DOHH2 (cell line): ENCODE results near the gene LRSAM1.

Experiments
- EZH2phosphoT487 ChIP-seq: fragments of 200-600 bp; sonication (generic); IDR thresholded peaks from 2 replicates; pipeline ENCODE4 v1.6.1; 2017; ENCODE audit warnings: borderline replicate concordance, mild to moderate bottlenecking, antibody characterized with exemption, low read length, moderate library complexity, mixed read lengths
- TF ChIP-seq, protein P1 (sequence below): fragments of 200-600 bp; sonication (generic); IDR thresholded peaks from one replicate; pipeline ENCODE4 v1.5.1; 2014; ENCODE audit warnings: antibody characterized with exemption, mild to moderate bottlenecking, low read depth, low read length; ENCODE audit not compliant: poor library complexity, severe bottlenecking

DNA sequence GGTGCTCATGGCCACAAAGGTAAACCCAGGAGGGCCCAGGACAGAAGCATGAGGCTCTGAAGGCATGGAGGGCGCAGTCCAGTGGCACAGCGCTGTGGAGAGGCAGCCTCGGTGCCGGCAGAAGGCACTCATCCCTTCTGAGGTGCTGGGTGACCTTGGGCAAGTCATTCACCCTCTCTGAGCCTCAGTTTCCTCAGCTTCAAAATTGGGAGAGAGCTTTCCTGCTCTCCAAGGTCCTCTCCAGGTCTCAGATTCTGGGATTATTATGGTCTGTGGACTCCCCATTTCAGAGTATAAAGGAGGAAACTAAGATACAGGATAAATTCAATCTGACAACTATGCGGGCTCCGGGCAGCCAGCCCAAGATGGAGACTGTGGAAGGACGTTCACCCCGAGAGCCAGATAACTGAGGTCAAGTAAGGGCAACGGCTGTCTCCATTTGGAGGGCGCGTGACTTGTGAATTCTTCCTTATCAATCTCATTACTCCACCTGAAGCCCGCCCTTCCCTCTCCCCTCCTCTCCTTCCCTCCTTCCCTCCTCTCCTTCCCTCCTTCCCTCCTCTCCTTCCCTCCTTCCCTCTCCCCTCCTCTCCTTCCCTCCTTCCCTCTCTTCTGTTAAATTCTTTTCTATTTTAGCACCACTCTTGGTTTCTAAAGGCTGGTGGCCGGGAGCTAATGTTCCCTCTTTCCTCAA lies 58.1 kb downstream of the LRSAM1 start:
- TF ChIP-seq, protein P1, sequence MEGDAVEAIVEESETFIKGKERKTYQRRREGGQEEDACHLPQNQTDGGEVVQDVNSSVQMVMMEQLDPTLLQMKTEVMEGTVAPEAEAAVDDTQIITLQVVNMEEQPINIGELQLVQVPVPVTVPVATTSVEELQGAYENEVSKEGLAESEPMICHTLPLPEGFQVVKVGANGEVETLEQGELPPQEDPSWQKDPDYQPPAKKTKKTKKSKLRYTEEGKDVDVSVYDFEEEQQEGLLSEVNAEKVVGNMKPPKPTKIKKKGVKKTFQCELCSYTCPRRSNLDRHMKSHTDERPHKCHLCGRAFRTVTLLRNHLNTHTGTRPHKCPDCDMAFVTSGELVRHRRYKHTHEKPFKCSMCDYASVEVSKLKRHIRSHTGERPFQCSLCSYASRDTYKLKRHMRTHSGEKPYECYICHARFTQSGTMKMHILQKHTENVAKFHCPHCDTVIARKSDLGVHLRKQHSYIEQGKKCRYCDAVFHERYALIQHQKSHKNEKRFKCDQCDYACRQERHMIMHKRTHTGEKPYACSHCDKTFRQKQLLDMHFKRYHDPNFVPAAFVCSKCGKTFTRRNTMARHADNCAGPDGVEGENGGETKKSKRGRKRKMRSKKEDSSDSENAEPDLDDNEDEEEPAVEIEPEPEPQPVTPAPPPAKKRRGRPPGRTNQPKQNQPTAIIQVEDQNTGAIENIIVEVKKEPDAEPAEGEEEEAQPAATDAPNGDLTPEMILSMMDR: no peak
- TF ChIP-seq EZH2phosphoT487: no peak
